Heart left ventricle (tissue), 16 donors: ENCODE measurements around the gene SCGB1C1. TPM values are rescaled to one million over a fixed set of nuclear protein-coding genes. Genes with fewer than 3 reads are reported as not detected.

Experiments
- ATAC-seq, 4 donors: fragments of 200-7000 bp; cut with Tn5 transposase; one replicate each; pipeline ENCODE4 v1.9.1; 2020 to 2022; ENCODE audit warnings: moderate library complexity in 4 of 4, mild to moderate bottlenecking in 3 of 4, moderate number of reproducible peaks in 1 of 4
- DNase-seq, 5 donors: peaks; one replicate each; pipeline ENCODE4 v3.0.0-alpha.2; 2020
- H3K27ac ChIP-seq, 12 donors: fragments of 200-600 bp; sonication (generic) in 4 of 12; one replicate each; pipeline versions ENCODE4 v1.5.0 to v1.8.0; 2016 to 2022; ENCODE audit warnings: mild to moderate bottlenecking in 2 of 12
- H3K27me3 ChIP-seq, 9 donors: fragments of 200-600 bp; sonication (generic) in 2 of 9; one replicate each; pipeline versions ENCODE4 v1.5.1 to v1.8.0; 2016 to 2022; ENCODE audit warnings: mild to moderate bottlenecking in 3 of 9
- H3K36me3 ChIP-seq, 9 donors: fragments of 200-600 bp; sonication (generic) in 2 of 9; one replicate each; pipeline versions ENCODE4 v1.5.0 to v1.8.0; 2018 to 2022; ENCODE audit warnings: mild to moderate bottlenecking in 2 of 9
- H3K4me1 ChIP-seq, 12 donors: fragments of 200-600 bp; sonication (generic) in 4 of 12; one replicate each; pipeline versions ENCODE4 v1.5.0 to v1.8.0; 2016 to 2022; ENCODE audit warnings: mild to moderate bottlenecking in 3 of 12
- H3K4me3 ChIP-seq, 12 donors: fragments of 200-600 bp; sonication (generic) in 4 of 12; one replicate each; pipeline versions ENCODE4 v1.5.0 to v1.8.0; 2017 to 2022; ENCODE audit warnings: mild to moderate bottlenecking in 9 of 12, moderate library complexity in 4 of 12
- H3K9me3 ChIP-seq, 12 donors: fragments of 200-600 bp; sonication (generic) in 4 of 12; one replicate each; pipeline versions ENCODE4 v1.5.0 to v1.8.0; 2016 to 2022; ENCODE audit warnings: mild to moderate bottlenecking in 1 of 12
- POLR2A ChIP-seq, 2 donors: fragments of 450-650 bp; IDR thresholded peaks; one replicate each; pipeline ENCODE4 v1.6.1; 2017; ENCODE audit warnings: antibody characterized with exemption in 2 of 2, mild to moderate bottlenecking in 2 of 2, moderate library complexity in 2 of 2
- WGBS, 4 donors: extraction: QIAGEN DNeasy Blood & Tissue Kit in 2 of 4; methylation state at CpG; one replicate each; pipeline versions ENCODE4 v1.1.5 to v1.1.7; 2013 to 2018; 5-methylcytosine and 5-hydroxymethylcytosine counted together
- intact Hi-C, 10 donors: fragments of 100-400 bp; cut with DNase I; formaldehyde crosslinking; loops; one replicate each; pipeline versions ENCODE4 v1.11.1 to v1.14.2; 2022
- polyA plus RNA-seq, 2 donors: library from polyadenylated mRNA; stranded (reverse); fragments of 200-250 nt; gene quantifications; one replicate each; pipeline ENCODE4 v1.2.3, GENCODE V29; 2013
- total RNA-seq, 9 donors: library from RNA; depleted of rRNA in 2 of 9; stranded (reverse); fragments of >200 nt in 2 of 9; fragmentation: NEBNext Ultra II Directional in 3 of 9; extraction: Animal tissue kit (Norgen Biotek cat#: 25700) in 3 of 9; gene quantifications; one replicate each; pipeline versions ENCODE4 v1.1.0 to v1.2.4, GENCODE V29; 2016 to 2023
- TF ChIP-seq, protein P1 (sequence below), 12 donors: fragments of 200-600 bp; sonication (generic) in 4 of 12; IDR thresholded peaks; one replicate each; pipeline versions ENCODE4 v1.5.0 to v1.8.0; 2018 to 2022; ENCODE audit warnings: antibody characterized with exemption in 12 of 12, mild to moderate bottlenecking in 5 of 12
- donor health status: ischemic (EF 13 %, LVEDD 7.1; RV severe dilation, severe dysfunction).
- donor health status: healthy with polysubstance abuse.
- donor health status: DM: no; HTN: yes; CAD: no.
- donor health status: DM: no; HTN: no; CAD: no.
- donor health status: ischemic (EF 25% LVEDD 6.9; RV normal size, moderate dysfunction).
- donor health status: ischemic (EF 25% LVEDD 5.7; RV mildly dilated, moderate dysfunction).
- donor health status: healthy.
- donor health status: DM: yes; HTN: yes; CAD: no.
- donor health status: ischemic (EF 35%, LVEDD 5.7; RV mildly dilated, moderate dysfunction).
- donor health status: nonischemic (EF 11% LVEDD 7.7; RV severe dilation, severe dysfunction).
- donor health status: DM: yes; HTN: yes; CAD: no.
- donor health status: PGD.
- donor health status: ischemic (EF 29% LVEDD 5.4; RV normal size, mild dysfunction).
- donor health status: nonischemic (EF 23%, LVEDD 6.1; RV moderate dilation, normal function).

Gene SCGB1C1
- total and polyA plus RNA-seq, 11 donors, result not detected

DNA sequence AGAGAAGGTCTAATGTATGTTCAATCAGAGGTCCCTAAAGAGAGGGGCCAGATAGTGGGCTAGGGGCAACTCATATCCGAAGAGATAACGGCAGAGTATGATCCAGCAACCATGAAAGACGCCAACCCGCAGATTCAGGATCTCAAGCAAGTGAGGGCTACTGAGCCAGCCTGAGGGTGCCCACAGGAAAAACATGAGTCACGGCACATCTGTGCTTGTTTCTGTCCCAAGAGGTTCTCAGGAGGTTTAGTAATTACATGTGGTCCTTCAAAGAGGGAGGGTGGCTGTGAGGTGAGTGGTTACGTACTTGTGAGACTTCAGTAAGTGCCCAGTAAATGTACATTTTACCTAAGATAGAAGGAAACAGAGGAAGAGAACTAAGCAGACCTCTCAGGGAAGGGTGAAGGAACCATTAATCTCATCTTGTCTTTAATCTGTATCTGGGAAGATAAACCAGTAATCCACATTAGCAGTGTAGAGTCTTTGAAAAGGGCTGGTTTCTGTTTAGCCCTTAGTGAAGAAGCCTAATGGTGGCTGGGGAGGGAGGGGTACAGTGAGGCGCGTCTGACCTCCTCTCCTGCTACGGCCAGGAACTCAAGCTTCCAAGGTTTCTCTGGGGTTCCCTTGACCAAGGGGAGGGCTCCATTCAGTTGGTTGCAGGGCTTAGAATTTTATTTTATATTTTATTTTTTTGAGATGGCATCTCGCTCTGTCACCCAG, 33.0 kb downstream of the SCGB1C1 start:
- Histone ChIP-seq H3K27ac (no peak overlapping the region), H3K27me3 (no peaks in the 10 kb centered on the region), H3K4me3 (no peak overlapping the region), H3K4me1 (peaks cover 0 to 14% (median 0%) of the 10 kb centered on the region in 12 donors), H3K9me3 (no peaks in the 10 kb centered on the region), H3K36me3 (peaks cover 0 to 33% (median 3%) of the 10 kb centered on the region in 9 donors)
- intact Hi-C loops, result no loop called here
- ATAC-seq (no peak), DNase-seq (no peak)
- no peak for TF ChIP-seq POLR2A (IDR thresholded peaks at IDR 0.05)
- TF ChIP-seq, protein P1, sequence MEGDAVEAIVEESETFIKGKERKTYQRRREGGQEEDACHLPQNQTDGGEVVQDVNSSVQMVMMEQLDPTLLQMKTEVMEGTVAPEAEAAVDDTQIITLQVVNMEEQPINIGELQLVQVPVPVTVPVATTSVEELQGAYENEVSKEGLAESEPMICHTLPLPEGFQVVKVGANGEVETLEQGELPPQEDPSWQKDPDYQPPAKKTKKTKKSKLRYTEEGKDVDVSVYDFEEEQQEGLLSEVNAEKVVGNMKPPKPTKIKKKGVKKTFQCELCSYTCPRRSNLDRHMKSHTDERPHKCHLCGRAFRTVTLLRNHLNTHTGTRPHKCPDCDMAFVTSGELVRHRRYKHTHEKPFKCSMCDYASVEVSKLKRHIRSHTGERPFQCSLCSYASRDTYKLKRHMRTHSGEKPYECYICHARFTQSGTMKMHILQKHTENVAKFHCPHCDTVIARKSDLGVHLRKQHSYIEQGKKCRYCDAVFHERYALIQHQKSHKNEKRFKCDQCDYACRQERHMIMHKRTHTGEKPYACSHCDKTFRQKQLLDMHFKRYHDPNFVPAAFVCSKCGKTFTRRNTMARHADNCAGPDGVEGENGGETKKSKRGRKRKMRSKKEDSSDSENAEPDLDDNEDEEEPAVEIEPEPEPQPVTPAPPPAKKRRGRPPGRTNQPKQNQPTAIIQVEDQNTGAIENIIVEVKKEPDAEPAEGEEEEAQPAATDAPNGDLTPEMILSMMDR (IDR thresholded peaks at IDR 0.05), result no peak
- WGBS, 4 donors, result 91 to 94% (median 94%) methylated on average over 10 of the region's 10 CpGs

DNA sequence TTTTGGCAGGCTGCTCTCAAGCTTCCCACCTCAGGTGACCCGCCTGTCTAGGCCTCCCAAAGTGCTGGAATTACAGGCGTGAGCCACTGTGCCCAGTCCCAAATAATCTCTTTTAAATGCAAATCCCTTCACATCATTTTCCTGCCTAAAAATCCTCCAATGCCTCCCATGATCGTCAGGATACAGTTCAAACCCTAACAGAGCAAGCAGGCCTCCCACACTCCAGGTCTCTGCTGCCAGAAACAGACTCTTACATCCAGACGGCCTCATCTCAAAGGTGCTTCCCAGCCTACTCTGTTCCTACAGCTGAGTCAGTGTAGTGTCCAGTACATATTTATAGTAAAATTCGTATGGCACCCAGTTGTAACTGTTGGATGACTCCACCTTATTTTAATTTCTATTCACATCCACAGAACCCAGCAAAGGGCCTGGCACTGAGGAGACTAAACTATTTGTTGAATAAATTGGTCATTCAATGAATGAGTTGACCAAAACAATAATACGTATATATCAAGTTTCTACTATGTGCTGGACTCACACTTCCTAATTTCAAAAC, 35.0 kb downstream of the SCGB1C1 start:
- no peak overlapping the region for H3K27ac ChIP-seq
- H3K36me3 ChIP-seq, result peaks cover 0 to 28% (median 4%) of the 10 kb centered on the region in 9 donors
- intact Hi-C loops, result no loop called here
- H3K4me1 ChIP-seq, result peaks cover 0 to 8% (median 0%) of the 10 kb centered on the region in 12 donors
- H3K4me3 ChIP-seq, result no peak overlapping the region
- TF ChIP-seq, protein P1 (IDR thresholded peaks at IDR 0.05), result no peak
- no peak for TF ChIP-seq POLR2A (IDR thresholded peaks at IDR 0.05)
- H3K9me3 ChIP-seq, result no peaks in the 10 kb centered on the region
- no peaks in the 10 kb centered on the region for H3K27me3 ChIP-seq
- ATAC-seq (no peak), DNase-seq (no peak)
- 70 to 85% (median 74%) methylated on average over 6 of the region's 6 CpGs for WGBS, 4 donors

DNA sequence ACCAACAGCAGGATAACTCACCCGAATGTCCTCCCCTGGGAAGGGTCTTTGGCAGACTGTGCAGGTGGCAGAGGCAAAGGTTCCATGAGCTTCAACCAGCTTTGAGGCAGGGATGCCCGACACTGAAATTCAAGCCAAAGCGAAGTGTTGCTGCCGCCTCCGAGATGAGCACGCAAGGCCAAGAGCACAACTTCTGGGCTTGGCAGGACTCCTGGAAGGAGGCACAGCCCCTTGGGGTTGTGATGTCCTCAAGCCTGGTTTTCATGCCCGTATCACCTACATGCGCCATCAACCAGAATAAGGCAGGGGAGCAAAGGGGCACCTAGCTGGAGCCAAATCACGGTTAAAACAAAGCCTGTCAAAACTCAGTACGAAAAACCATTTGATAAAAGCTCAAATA, 37.6 kb downstream of the SCGB1C1 start:
- 91 to 97% (median 94%) methylated on average over 10 of the region's 10 CpGs for WGBS, 4 donors
- Histone ChIP-seq H3K9me3 (no peaks in the 10 kb centered on the region), H3K36me3 (peaks cover 0 to 28% (median 4%) of the 10 kb centered on the region in 9 donors), H3K27ac (no peak overlapping the region), H3K4me1 (peaks cover 0 to 9% (median 6%) of the 10 kb centered on the region in 12 donors), H3K27me3 (no peaks in the 10 kb centered on the region), H3K4me3 (no peak overlapping the region)
- DNase-seq (no peak), ATAC-seq (no peak)
- TF ChIP-seq, protein P1 (IDR thresholded peaks at IDR 0.05), result no peak
- TF ChIP-seq POLR2A (IDR thresholded peaks at IDR 0.05), result no peak
- intact Hi-C loops, result no loop called here

DNA sequence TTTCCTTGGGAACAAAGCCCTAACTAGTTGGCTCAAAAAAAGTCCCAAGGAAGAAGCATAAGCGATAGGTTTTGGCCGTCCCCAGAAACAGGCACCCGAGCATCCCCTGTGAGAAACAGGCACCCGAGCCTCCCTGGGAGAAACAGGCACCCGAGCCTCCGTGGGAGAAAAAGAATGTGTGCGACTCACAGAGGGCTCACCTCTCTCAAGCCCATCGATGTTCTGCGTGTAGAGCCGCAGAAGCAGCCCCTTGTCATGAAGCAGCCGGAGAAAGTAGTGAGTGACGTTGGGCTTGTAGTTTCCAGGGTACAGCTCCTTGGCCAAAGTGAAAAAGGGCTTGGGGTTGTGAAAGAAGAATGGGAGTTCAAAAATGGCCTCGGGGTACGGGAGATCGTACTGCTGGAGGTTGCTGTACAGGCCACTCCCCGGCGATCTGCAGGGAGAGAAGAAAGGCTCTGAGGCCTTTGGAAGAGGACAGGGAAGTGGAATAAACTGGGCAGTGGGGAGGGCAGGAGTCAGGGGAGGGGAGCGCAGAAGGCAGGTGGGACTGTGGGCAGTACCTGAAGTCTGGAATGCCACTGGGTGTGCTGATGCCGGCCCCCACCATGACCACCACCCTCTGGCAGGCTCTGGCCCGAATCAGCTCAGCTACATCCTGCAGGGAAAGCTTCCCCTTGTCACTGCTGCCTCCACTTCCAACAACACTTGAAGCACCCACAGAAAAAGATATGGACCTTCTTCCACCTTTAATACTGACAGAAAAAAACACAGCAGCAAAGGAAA, 40.1 kb downstream of the SCGB1C1 start:
- Histone ChIP-seq H3K9me3 (no peaks in the 10 kb centered on the region), H3K4me1 (peaks cover 5 to 21% (median 16%) of the 10 kb centered on the region in 12 donors), H3K4me3 (no peak overlapping the region), H3K27ac (no peak overlapping the region), H3K36me3 (peaks cover 0 to 28% (median 4%) of the 10 kb centered on the region in 9 donors), H3K27me3 (no peaks in the 10 kb centered on the region)
- TF ChIP-seq, protein P1 (IDR thresholded peaks at IDR 0.05), result no peak
- TF ChIP-seq POLR2A (IDR thresholded peaks at IDR 0.05), result no peak
- WGBS, 4 donors, result 90 to 93% (median 91%) methylated on average over 20 of the region's 20 CpGs
- DNase-seq (no peak), ATAC-seq (no peak)
- intact Hi-C loops, result no loop called here
